Hepatocyte (in vitro differentiated cells): ENCODE measurements around the gene RAB11FIP3. TPM values are rescaled to one million over a fixed set of nuclear protein-coding genes. Genes with fewer than 3 reads are reported as not detected.
A peak's percentile ranks its signal among the peaks of the same experiment; 100 is the strongest.

Experiments
- DNase-seq: peaks from one replicate; pipeline ENCODE4 v3.0.0-alpha.2; 2016; ENCODE audit warnings: low spot score
- H2AFZ ChIP-seq: fragments of 200-600 bp; sonication (generic); 2 replicates; pipeline ENCODE4 v1.6.0; 2016; ENCODE audit warnings: antibody characterized with exemption, mild to moderate bottlenecking
- H3K27ac ChIP-seq: fragments of 200-600 bp; sonication (generic); 2 replicates; pipeline ENCODE4 v1.5.1; 2016; ENCODE audit warnings: mild to moderate bottlenecking
- H3K27me3 ChIP-seq: fragments of 200-600 bp; sonication (generic); 2 replicates; pipeline ENCODE4 v1.6.1; 2016
- H3K36me3 ChIP-seq: fragments of 200-600 bp; sonication (generic); replicated peaks from 2 replicates; pipeline ENCODE4 v1.5.1; 2016; ENCODE audit warnings: low read depth; ENCODE audit not compliant: insufficient read depth
- H3K4me1 ChIP-seq: fragments of 200-600 bp; sonication (generic); 2 replicates; pipeline ENCODE4 v1.5.1; 2016; ENCODE audit warnings: mild to moderate bottlenecking, moderate library complexity; ENCODE audit not compliant: insufficient read depth
- H3K4me2 ChIP-seq: fragments of 200-600 bp; sonication (generic); 2 replicates; pipeline ENCODE4 v1.6.0; 2016
- H3K4me3 ChIP-seq: fragments of 200-600 bp; sonication (generic); 2 replicates; pipeline ENCODE4 v1.5.1; 2016; ENCODE audit warnings: mild to moderate bottlenecking
- H3K79me2 ChIP-seq: fragments of 200-600 bp; sonication (generic); 2 replicates; pipeline ENCODE4 v1.6.0; 2017; ENCODE audit warnings: mild to moderate bottlenecking
- H3K9me2 ChIP-seq: fragments of 200-600 bp; sonication (generic); replicated peaks from 2 replicates; pipeline ENCODE4 v1.6.0; 2017; ENCODE audit warnings: mild to moderate bottlenecking; ENCODE audit not compliant: insufficient read depth
- H3K9me3 ChIP-seq: fragments of 200-600 bp; sonication (generic); 2 replicates; pipeline ENCODE4 v1.5.1; 2016; ENCODE audit warnings: low read depth, mild to moderate bottlenecking
- H4K20me1 ChIP-seq: fragments of 200-600 bp; sonication (generic); 2 replicates; pipeline ENCODE4 v1.6.0; 2016; ENCODE audit warnings: mild to moderate bottlenecking; ENCODE audit not compliant: insufficient read depth, poor library complexity, severe bottlenecking
- CTCF ChIP-seq: fragments of 200-600 bp; sonication (generic); IDR thresholded peaks from 2 replicates; pipeline ENCODE4 v1.5.1; 2016; ENCODE audit warnings: antibody characterized with exemption, mild to moderate bottlenecking; ENCODE audit not compliant: poor library complexity
- EZH2 ChIP-seq: fragments of 200-600 bp; sonication (generic); IDR thresholded peaks from 2 replicates; pipeline ENCODE4 v1.6.1; 2016; ENCODE audit warnings: antibody characterized with exemption, mild to moderate bottlenecking, borderline replicate concordance
- EZH2phosphoT487 ChIP-seq: fragments of 200-600 bp; sonication (generic); IDR thresholded peaks from one replicate; pipeline ENCODE4 v1.6.1; 2018; ENCODE audit warnings: antibody characterized with exemption, mild to moderate bottlenecking, low read depth, moderate library complexity; ENCODE audit not compliant: unreplicated experiment, severe bottlenecking
- WGBS: methylation state at CpG from one replicate; pipeline ENCODE4 v1.1.6; 2016; ENCODE audit warnings: low lambda C conversion rate; ENCODE audit errors: missing lambda C conversion rate; 5-methylcytosine and 5-hydroxymethylcytosine counted together
- polyA plus RNA-seq: library from polyadenylated mRNA; unstranded; fragments of >200 nt; fragmentation: Nextera tagmentation; extraction: Ambion mirVana; gene quantifications from 2 replicates; pipeline ENCODE4 v1.2.1, GENCODE V29; 2016
- total RNA-seq: library from RNA; depleted of rRNA; stranded (reverse); fragments of >200 nt; gene quantifications from 2 replicates; pipeline ENCODE4 v1.2.3, GENCODE V29; 2014

RAB11FIP3 gene
- total and polyA plus RNA-seq, 2 experiments from 2014 or later = 47.3 to 72.8 TPM

GRCh38 chr16:404971-405486 lies 20.4 kb upstream of the RAB11FIP3 start:
- Histone ChIP-seq H2AFZ (no peak overlapping the region), H3K9me2 (no peaks in the 10 kb centered on the region), H3K27ac (peak overlapping the region; percentile 70), H3K27me3 (no peaks in the 10 kb centered on the region), H3K9me3 (no peaks in the 10 kb centered on the region), H4K20me1 (no peaks in the 10 kb centered on the region), H3K36me3 (no peaks in the 10 kb centered on the region), H3K4me2 (peak overlapping the region; percentile 20), H3K4me3 (no peak overlapping the region), H3K4me1 (peaks cover 19% of the 10 kb centered on the region), H3K79me2 (peaks cover 13% of the 10 kb centered on the region)
- WGBS = 84% methylated on average over 12 of the region's 12 CpGs
- TF ChIP-seq EZH2 (no peak), CTCF (no peak), EZH2phosphoT487 (no peak)
- no peak for DNase-seq

- Histone ChIP-seq H3K27ac (peak overlapping the region; percentile 70), H3K79me2 (peaks cover 13% of the 10 kb centered on the region), H3K27me3 (no peaks in the 10 kb centered on the region), H3K9me2 (no peaks in the 10 kb centered on the region), H3K4me1 (peaks cover 15% of the 10 kb centered on the region), H2AFZ (no peak overlapping the region), H4K20me1 (no peaks in the 10 kb centered on the region), H3K4me2 (peak overlapping the region; percentile 20), H3K9me3 (no peaks in the 10 kb centered on the region), H3K4me3 (no peak overlapping the region), H3K36me3 (no peaks in the 10 kb centered on the region)
- WGBS = 75% methylated on average over 27 of the region's 27 CpGs
- no peak for TF ChIP-seq EZH2phosphoT487
- TF ChIP-seq CTCF = no peak
- no peak for TF ChIP-seq EZH2
- DNase-seq = peak; percentile 62
These were observed 19.6 kb upstream of the RAB11FIP3 start for GRCh38 chr16:405548-406506.

- no peaks in the 10 kb centered on the region for H4K20me1 ChIP-seq
- no peak for TF ChIP-seq CTCF
- no peak for TF ChIP-seq EZH2phosphoT487
- TF ChIP-seq EZH2 = no peak
- no peaks in the 10 kb centered on the region for H3K9me3 ChIP-seq
- no peaks in the 10 kb centered on the region for H3K27me3 ChIP-seq
- peaks cover 13% of the 10 kb centered on the region for H3K79me2 ChIP-seq
- H3K36me3 ChIP-seq = no peaks in the 10 kb centered on the region
- DNase-seq = no peak
- peaks cover 14% of the 10 kb centered on the region for H3K4me1 ChIP-seq
- H3K9me2 ChIP-seq = no peaks in the 10 kb centered on the region
- H3K27ac ChIP-seq = no peak overlapping the region
- H3K4me2 ChIP-seq = no peak overlapping the region
- WGBS = 93% methylated on average over 16 of the region's 16 CpGs
- no peak overlapping the region for H3K4me3 ChIP-seq
- no peak overlapping the region for H2AFZ ChIP-seq
These were observed 18.2 kb upstream of the RAB11FIP3 start for GRCh38 chr16:407253-407652.
